HEK293T (cell line): ENCODE results near the gene COL4A3.
"Not testable (repeated sequence)": the region's sequence is repeated elsewhere in the genome, so short reads cannot be mapped to it uniquely, and the experiment has no call there.

Experiments used
- CTCF ChIA-PET: fragments of 350-600 bp; formaldehyde crosslinking; extraction: SDS; loops from one replicate; lab custom pipeline; 2021; ENCODE audit warnings: antibody characterized with exemption, inconsistent platforms; lab: Yijun Ruan, JAX
- POLR2A ChIA-PET: fragments of 350-600 bp; formaldehyde crosslinking; extraction: SDS; loops from one replicate; lab custom pipeline; 2020; ENCODE audit warnings: antibody characterized with exemption, inconsistent platforms; lab: Yijun Ruan, JAX
- DNase-seq: peaks from one replicate; pipeline ENCODE4 v3.0.0; 2012; ENCODE audit warnings: mixed read lengths; ENCODE audit errors: extremely low spot score
- ARNT ChIP-seq: fragments of 450-650 bp; IDR thresholded peaks from 2 replicates; pipeline ENCODE4 v1.6.1; 2017; ENCODE audit warnings: mild to moderate bottlenecking
- BHLHE40 ChIP-seq: fragments of 450-650 bp; IDR thresholded peaks from 2 replicates; pipeline ENCODE4 v1.6.1; 2016; ENCODE audit warnings: mild to moderate bottlenecking, moderate library complexity, borderline replicate concordance
- CTBP1 ChIP-seq: fragments of 450-650 bp; IDR thresholded peaks from 2 replicates; pipeline ENCODE4 v1.6.1; 2016; ENCODE audit warnings: borderline replicate concordance
- ELF4 ChIP-seq: fragments of 450-650 bp; IDR thresholded peaks from 2 replicates; pipeline ENCODE4 v1.6.1; 2017; ENCODE audit warnings: antibody characterized with exemption
- FOXA1 ChIP-seq: fragments of 450-650 bp; IDR thresholded peaks from 2 replicates; pipeline ENCODE4 v1.6.1; 2016; ENCODE audit warnings: mild to moderate bottlenecking
- FOXK2 ChIP-seq: fragments of 450-650 bp; IDR thresholded peaks from 2 replicates; pipeline ENCODE4 v1.6.1; 2016; ENCODE audit warnings: mild to moderate bottlenecking
- FOXM1 ChIP-seq: fragments of 450-650 bp; IDR thresholded peaks from 2 replicates; pipeline ENCODE4 v1.6.1; 2017; ENCODE audit warnings: mild to moderate bottlenecking, borderline replicate concordance
- HDGF ChIP-seq: fragments of 450-650 bp; IDR thresholded peaks from 2 replicates; pipeline ENCODE4 v1.6.1; 2017; ENCODE audit warnings: antibody characterized with exemption, borderline replicate concordance
- L3MBTL2 ChIP-seq: fragments of 450-650 bp; conservative IDR thresholded peaks from 2 replicates; pipeline ENCODE4 v1.6.1; 2016; ENCODE audit warnings: mild to moderate bottlenecking
- LEF1 ChIP-seq: fragments of 450-650 bp; IDR thresholded peaks from 2 replicates; pipeline ENCODE4 v1.6.1; 2017; ENCODE audit warnings: mild to moderate bottlenecking, borderline replicate concordance
- NFRKB ChIP-seq: fragments of 450-650 bp; IDR thresholded peaks from 2 replicates; pipeline ENCODE4 v1.6.1; 2016; ENCODE audit warnings: mild to moderate bottlenecking, moderate library complexity
- SP1 ChIP-seq: fragments of 450-650 bp; IDR thresholded peaks from 2 replicates; pipeline ENCODE4 v1.6.1; 2017
- SUZ12 ChIP-seq: fragments of 450-650 bp; IDR thresholded peaks from 2 replicates; pipeline ENCODE4 v1.6.1; 2016; ENCODE audit warnings: mild to moderate bottlenecking
- TARDBP ChIP-seq: fragments of 450-650 bp; IDR thresholded peaks from 2 replicates; pipeline ENCODE4 v1.6.1; 2016
- ZNF384 ChIP-seq: fragments of 450-650 bp; IDR thresholded peaks from 2 replicates; pipeline ENCODE4 v1.6.1; 2016
- TF ChIP-seq, protein P1 (sequence below): fragments of 450-650 bp; IDR thresholded peaks from 2 replicates; pipeline ENCODE4 v1.6.1; 2016

COL4A3 gene

GRCh38 chr2:227207573-227207972 is 43.1 kb downstream of the COL4A3 start:
- DNase-seq: no peak
- CTCF ChIA-PET: no interaction called here
- POLR2A ChIA-PET: no interaction called here
- TF ChIP-seq LEF1 (no peak), L3MBTL2 (no peak), FOXA1 (no peak), TARDBP (no peak), ELF4 (no peak), SP1 (no peak), FOXK2 (no peak), SUZ12 (no peak), FOXM1 (no peak)

DNA sequence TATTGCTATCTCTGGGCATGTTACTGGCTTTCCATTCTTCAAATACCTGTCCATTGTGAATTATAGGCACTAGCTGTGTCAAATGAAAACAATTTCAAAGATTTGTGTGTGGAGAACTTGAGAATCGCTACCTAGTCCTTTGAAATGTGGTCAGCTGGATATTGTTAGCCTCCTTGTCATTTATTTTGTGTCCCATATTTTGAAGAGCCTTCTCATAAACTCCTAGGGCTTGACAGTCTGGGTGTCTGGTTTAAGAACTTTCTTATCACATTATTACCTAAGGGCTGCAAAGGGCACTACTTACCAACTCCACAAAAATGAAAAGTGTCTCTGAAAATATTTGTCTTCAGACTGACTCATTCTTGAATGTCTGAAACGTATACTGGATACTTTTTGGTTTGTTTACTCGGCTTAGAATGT is 50.2 kb downstream of the COL4A3 start:
- no peak for DNase-seq
- TF ChIP-seq, protein P1, sequence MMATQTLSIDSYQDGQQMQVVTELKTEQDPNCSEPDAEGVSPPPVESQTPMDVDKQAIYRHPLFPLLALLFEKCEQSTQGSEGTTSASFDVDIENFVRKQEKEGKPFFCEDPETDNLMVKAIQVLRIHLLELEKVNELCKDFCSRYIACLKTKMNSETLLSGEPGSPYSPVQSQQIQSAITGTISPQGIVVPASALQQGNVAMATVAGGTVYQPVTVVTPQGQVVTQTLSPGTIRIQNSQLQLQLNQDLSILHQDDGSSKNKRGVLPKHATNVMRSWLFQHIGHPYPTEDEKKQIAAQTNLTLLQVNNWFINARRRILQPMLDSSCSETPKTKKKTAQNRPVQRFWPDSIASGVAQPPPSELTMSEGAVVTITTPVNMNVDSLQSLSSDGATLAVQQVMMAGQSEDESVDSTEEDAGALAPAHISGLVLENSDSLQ: peak; percentile 42; the same call in 1 of the 2 replicates
- no peak for TF ChIP-seq FOXA1
- no peak for TF ChIP-seq ZNF384
- no peak for TF ChIP-seq FOXK2
- ChIA-PET CTCF (no interaction called here), POLR2A (no interaction called here)

DNA sequence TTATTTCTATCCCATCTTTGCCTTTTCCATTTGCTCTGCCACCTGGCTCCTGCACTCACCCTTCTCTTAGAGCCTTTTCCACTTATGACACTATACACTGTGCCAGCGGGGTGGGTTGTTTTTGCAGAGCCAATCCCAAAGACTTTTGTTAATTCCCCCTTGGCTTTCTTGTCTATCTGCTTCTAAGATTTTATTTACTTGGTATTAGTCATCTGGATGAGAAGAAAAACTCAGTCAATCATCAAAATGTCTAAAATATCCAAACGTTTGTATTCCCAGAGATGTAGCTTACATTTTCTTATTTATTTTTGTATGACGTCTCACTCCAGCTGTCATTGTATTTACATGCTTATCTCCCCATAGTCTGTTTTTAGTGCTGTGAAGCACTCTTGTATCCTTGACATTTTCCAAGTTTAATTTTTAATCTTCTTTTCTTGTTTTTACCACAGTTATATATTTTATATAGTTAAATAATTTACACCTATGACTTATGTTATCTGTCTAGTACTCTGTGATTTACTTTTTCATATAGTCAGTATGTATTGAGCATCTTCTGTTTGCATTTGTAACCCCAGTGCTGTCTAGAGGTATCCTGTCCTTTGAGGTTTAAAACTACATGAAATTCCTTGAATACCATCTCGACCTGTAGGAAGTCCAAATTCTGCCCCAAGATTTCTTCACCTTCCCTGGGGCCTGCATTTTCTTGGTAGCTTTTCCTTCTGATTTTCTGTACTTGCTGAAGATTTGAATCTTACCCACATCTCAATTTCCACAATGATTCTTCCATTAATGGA is 55.1 kb downstream of the COL4A3 start:
- no peak for DNase-seq
- POLR2A ChIA-PET: no interaction called here
- CTCF ChIA-PET: no interaction called here
- TF ChIP-seq FOXK2: no peak
- TF ChIP-seq ELF4: no peak
- no peak for TF ChIP-seq LEF1
- TF ChIP-seq FOXM1: no peak
- no peak for TF ChIP-seq NFRKB
- no peak for TF ChIP-seq CTBP1
- no peak for TF ChIP-seq TARDBP
- no peak for TF ChIP-seq SUZ12
- no peak for TF ChIP-seq HDGF
- no peak for TF ChIP-seq FOXA1
- no peak for TF ChIP-seq ARNT
- TF ChIP-seq BHLHE40: no peak
- no peak for TF ChIP-seq L3MBTL2
- TF ChIP-seq ZNF384: no peak
- no peak for TF ChIP-seq SP1
- TF ChIP-seq, protein P1: no peak

DNA sequence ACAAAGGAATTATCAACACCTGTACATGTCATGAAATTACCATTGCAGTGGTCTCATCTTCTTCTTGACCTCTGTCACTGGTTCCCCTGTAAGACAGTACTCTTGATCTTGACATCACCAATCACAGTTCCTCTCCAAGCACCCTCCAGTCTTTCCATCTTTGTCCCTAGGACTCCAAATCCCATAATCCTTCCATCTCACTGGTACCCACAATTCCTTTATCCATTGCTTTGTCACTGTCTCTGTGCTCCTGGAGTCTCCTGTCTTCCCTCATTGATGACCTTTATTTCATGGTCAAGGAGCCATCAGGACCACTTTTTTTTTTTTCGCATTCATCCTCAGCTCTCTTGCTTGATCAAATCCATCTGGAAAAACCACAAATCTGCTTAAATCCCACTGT is 56.7 kb downstream of the COL4A3 start:
- ChIA-PET POLR2A (no interaction called here), CTCF (no interaction called here)
- TF ChIP-seq SP1: no peak
- TF ChIP-seq, protein P1: no peak
- TF ChIP-seq SUZ12: no peak
- TF ChIP-seq LEF1: no peak
- TF ChIP-seq ELF4: no peak
- no peak for TF ChIP-seq ZNF384
- DNase-seq: no peak

- ChIA-PET CTCF (no interaction called here), POLR2A (no interaction called here)
- no peak for DNase-seq
- no peak for TF ChIP-seq ZNF384
- no peak for TF ChIP-seq ARNT
- no peak for TF ChIP-seq HDGF
- no peak for TF ChIP-seq SUZ12
- TF ChIP-seq SP1: no peak
These were observed 57.9 kb downstream of the COL4A3 start for GRCh38 chr2:227222292-227222691.

GRCh38 chr2:227225641-227226040 is 61.2 kb downstream of the COL4A3 start:
- CTCF ChIA-PET, POLR2A ChIA-PET, DNase-seq: not testable (repeated sequence)

DNA sequence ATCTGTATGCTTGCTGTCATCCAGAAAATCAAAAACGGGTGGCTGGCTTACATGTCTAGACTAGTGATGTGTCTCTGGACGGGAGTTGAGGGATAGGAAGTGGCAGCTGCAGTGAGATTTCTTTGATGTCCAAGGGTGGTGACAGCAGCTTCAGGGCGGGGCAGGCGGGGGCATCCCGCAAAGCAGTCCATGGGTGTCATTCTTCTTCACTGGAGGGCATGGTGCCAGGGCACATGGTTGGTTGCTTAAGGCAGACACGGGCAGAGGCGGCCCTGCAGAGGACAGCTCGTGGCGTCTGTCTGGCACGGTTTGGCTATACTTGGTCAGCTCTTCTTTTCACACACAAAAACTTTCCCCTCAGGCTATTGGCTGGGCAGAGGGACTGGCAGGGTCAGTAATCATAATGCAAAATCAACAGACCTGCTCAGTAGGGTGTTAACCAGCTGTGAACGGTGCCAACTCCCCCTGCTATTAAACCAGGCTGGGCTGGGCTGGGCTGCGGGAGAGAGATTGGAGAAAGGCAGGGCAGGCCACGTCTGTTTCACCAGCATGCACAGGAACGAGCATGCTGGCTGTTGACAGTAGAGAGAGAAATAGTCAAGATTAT is 63.7 kb downstream of the COL4A3 start:
- TF ChIP-seq SP1 (no peak), ZNF384 (no peak), SUZ12 (no peak), ARNT (no peak), NFRKB (no peak), TARDBP (no peak), FOXA1 (no peak), L3MBTL2 (no peak), ELF4 (no peak), FOXK2 (no peak), HDGF (no peak), CTBP1 (no peak), BHLHE40 (no peak)
- DNase-seq: no peak
- ChIA-PET CTCF (no interaction called here), POLR2A (no interaction called here)
